SK-N-SH (cell line): ENCODE measurements around the gene SRRM2.

Experiments used
- CTCF ChIP-seq: fragments of 200-600 bp; sonication (generic); IDR thresholded peaks from 2 replicates; pipeline ENCODE4 v1.6.1; 2017; ENCODE audit warnings: antibody characterized with exemption, mild to moderate bottlenecking, moderate library complexity
- FOXJ3 ChIP-seq: sonication (generic); formaldehyde crosslinking; IDR thresholded peaks from 2 replicates; pipeline ENCODE4 v1.5.1; 2020; ENCODE audit warnings: mild to moderate bottlenecking, missing genetic modification reagents
- NRF1 ChIP-seq: IDR thresholded peaks from 2 replicates; pipeline ENCODE4 v1.6.1; 2012; ENCODE audit warnings: low read depth, mild to moderate bottlenecking, low read length
- RFX5 ChIP-seq: IDR thresholded peaks from 2 replicates; pipeline ENCODE4 v1.6.1; 2012; ENCODE audit warnings: mild to moderate bottlenecking, improper control_type of control experiment, low read length
- SMC3 ChIP-seq: IDR thresholded peaks from 2 replicates; pipeline ENCODE4 v1.6.1; 2012; ENCODE audit warnings: low read depth, low read length, improper control_type of control experiment
- TAF1 ChIP-seq: IDR thresholded peaks from 2 replicates; pipeline ENCODE4 v1.6.1; 2012; ENCODE audit warnings: low read depth, mild to moderate bottlenecking, low read length, moderate library complexity, borderline replicate concordance

- no peak for TF ChIP-seq CTCF
- TF ChIP-seq FOXJ3 (CRISPR knock-in tag) = no peak
- no peak for TF ChIP-seq TAF1
- no peak for TF ChIP-seq NRF1
- no peak for TF ChIP-seq SMC3
- no peak for TF ChIP-seq RFX5
These were observed 47.1 kb upstream of the SRRM2 start for GRCh38 chr16:2705351-2705750.
